ENCODE results near the gene B9D1.

Gene B9D1

GRCh38 chr17:19388791-19389785, 26.6 kb upstream of the B9D1 start:
- no peak for DNase-seq

GRCh38 chr17:19387921-19388521, 25.5 kb upstream of the B9D1 start:
- no peak for DNase-seq

GRCh38 chr17:19386974-19387920, 24.7 kb upstream of the B9D1 start, which contains the start of gene MFAP4:
Gene MFAP4 (minus strand): TSS chr17:19387190. CDS start chr17:19387155, 35 bp downstream.
- DNase-seq = peak; percentile 26

GRCh38 chr17:19386051-19386929, 23.8 kb upstream of the B9D1 start:
- DNase-seq = no peak

- no peak for DNase-seq
Observed at GRCh38 chr17:19385521-19385983, 23.0 kb upstream of the B9D1 start.

- DNase-seq = no peak
Observed at GRCh38 chr17:19384723-19385391, 22.3 kb upstream of the B9D1 start.

GRCh38 chr17:19383681-19384470, 21.4 kb upstream of the B9D1 start:
- DNase-seq = no peak

- no peak for DNase-seq
Observed at GRCh38 chr17:19382531-19383444, 20.3 kb upstream of the B9D1 start.

GRCh38 chr17:19381741-19382444, 19.4 kb upstream of the B9D1 start:
- DNase-seq = no peak

- DNase-seq = no peak
Observed at GRCh38 chr17:19381361-19381740, 18.8 kb upstream of the B9D1 start.

- DNase-seq = no peak
Observed at GRCh38 chr17:19380481-19381301, 18.2 kb upstream of the B9D1 start.

GRCh38 chr17:19379361-19380065, 17.0 kb upstream of the B9D1 start:
- no peak for DNase-seq

- no peak for DNase-seq
Observed at GRCh38 chr17:19378416-19379360, 16.2 kb upstream of the B9D1 start, which contains the start of gene MAPK7. Gene MAPK7 (plus strand): TSS chr17:19378498. CDS start chr17:19378901, 403 bp downstream.

GRCh38 chr17:19377602-19378415, 15.3 kb upstream of the B9D1 start:
- peak; percentile 94 for DNase-seq

GRCh38 chr17:19376811-19377210, 14.3 kb upstream of the B9D1 start:
- DNase-seq = no peak

All from NCI-H2227 treated with DMSO at 0.1 percent for 48 hours (cell line).